Measurements from ENCODE around the gene GALNT13.
"Not testable (repeated sequence)": the region's sequence is repeated elsewhere in the genome, so short reads cannot be mapped to it uniquely, and the experiment has no call there.

GALNT13 gene

GRCh38 chr2:154470376-154470775 lies 598.7 kb downstream of the GALNT13 start:
- DNase-seq (ENCODE audit: low spot score): no peak
- Histone ChIP-seq H3K4ac (ENCODE audit: low read length) (no peak overlapping the region), H4K91ac (ENCODE audit: low read depth, low read length, poor library complexity) (no peak overlapping the region), H2AFZ (ENCODE audit: low read length) (no peak overlapping the region), H3K23ac (ENCODE audit: low read depth, low read length, poor library complexity) (no peak overlapping the region), H3K18ac (ENCODE audit: low read length) (no peak overlapping the region), H2BK12ac (ENCODE audit: low read length) (no peak overlapping the region), H2AK5ac (ENCODE audit: low read depth, low read length) (no peak overlapping the region), H3K14ac (ENCODE audit: low read length) (no peak overlapping the region), H3K27ac (replicated peaks; ENCODE audit: low read length) (no peak overlapping the region), H3K27me3 (ENCODE audit: control insufficient read depth in 3 of 3, insufficient read depth in 3 of 3, low read depth in 1 of 3, low read length in 3 of 3) (no peaks in the 10 kb centered on the region), H3K36me3 (replicated peaks in 1 of 2; ENCODE audit: control insufficient read depth in 2 of 2, insufficient read depth in 2 of 2, low read length in 2 of 2) (no peaks in the 10 kb centered on the region), H3K4me2 (ENCODE audit: insufficient read depth, low read length, poor library complexity, severe bottlenecking) (no peak overlapping the region), H2BK5ac (ENCODE audit: low read length) (no peak overlapping the region), H2BK15ac (ENCODE audit: low read length) (no peak overlapping the region), H4K8ac (ENCODE audit: low read depth, low read length) (no peak overlapping the region), H3K79me1 (ENCODE audit: low read depth, low read length) (no peaks in the 10 kb centered on the region), H3K9ac (ENCODE audit: low read depth, low read length, poor library complexity) (no peak overlapping the region), H2BK120ac (ENCODE audit: low read depth, low read length) (no peak overlapping the region), H3K9me3 (replicated peaks in 1 of 2; ENCODE audit: control insufficient read depth in 2 of 2, insufficient read depth in 1 of 2, low read depth in 1 of 2, low read length in 2 of 2) (peaks cover 0 to 4% of the 10 kb centered on the region in 2 donors), H3K4me1 (ENCODE audit: control insufficient read depth in 2 of 2, insufficient read depth in 1 of 2, low read depth in 1 of 2, low read length in 2 of 2) (no peaks in the 10 kb centered on the region), H3K4me3 (ENCODE audit: low read length in 2 of 2) (no peak overlapping the region)
- WGBS, 2 donors (ENCODE audit: extremely low coverage in 2 of 2, insufficient read length in 2 of 2, insufficient replicate concordance in 1 of 2): no CpG with 5 or more reads among the region's 2 CpGs

GRCh38 chr2:154471492-154471891 lies 599.8 kb downstream of the GALNT13 start:
- not testable (repeated sequence) for H2BK120ac ChIP-seq (ENCODE audit: low read depth, low read length); H3K4me2 ChIP-seq (ENCODE audit: insufficient read depth, low read length, poor library complexity, severe bottlenecking); H3K36me3 ChIP-seq (replicated peaks in 1 of 2; ENCODE audit: control insufficient read depth in 2 of 2, insufficient read depth in 2 of 2, low read length in 2 of 2); H3K23ac ChIP-seq (ENCODE audit: low read depth, low read length, poor library complexity); H2AK5ac ChIP-seq (ENCODE audit: low read depth, low read length); H3K9me3 ChIP-seq (replicated peaks in 1 of 2; ENCODE audit: control insufficient read depth in 2 of 2, insufficient read depth in 1 of 2, low read depth in 1 of 2, low read length in 2 of 2); H4K91ac ChIP-seq (ENCODE audit: low read depth, low read length, poor library complexity); DNase-seq (ENCODE audit: low spot score); H4K8ac ChIP-seq (ENCODE audit: low read depth, low read length); H3K18ac ChIP-seq (ENCODE audit: low read length); H3K27me3 ChIP-seq (ENCODE audit: control insufficient read depth in 3 of 3, insufficient read depth in 3 of 3, low read depth in 1 of 3, low read length in 3 of 3); H2BK15ac ChIP-seq (ENCODE audit: low read length); H3K4me1 ChIP-seq (ENCODE audit: control insufficient read depth in 2 of 2, insufficient read depth in 1 of 2, low read depth in 1 of 2, low read length in 2 of 2); H2BK12ac ChIP-seq (ENCODE audit: low read length); H3K9ac ChIP-seq (ENCODE audit: low read depth, low read length, poor library complexity); H3K27ac ChIP-seq (replicated peaks; ENCODE audit: low read length); H3K14ac ChIP-seq (ENCODE audit: low read length); H3K4me3 ChIP-seq (ENCODE audit: low read length in 2 of 2); H3K79me1 ChIP-seq (ENCODE audit: low read depth, low read length); H2BK5ac ChIP-seq (ENCODE audit: low read length); H3K4ac ChIP-seq (ENCODE audit: low read length); H2AFZ ChIP-seq (ENCODE audit: low read length)
- WGBS, 2 donors (ENCODE audit: extremely low coverage in 2 of 2, insufficient read length in 2 of 2, insufficient replicate concordance in 1 of 2): no CpG with 5 or more reads among the region's 4 CpGs

- Histone ChIP-seq H3K4me2 (ENCODE audit: insufficient read depth, low read length, poor library complexity, severe bottlenecking) (no peak overlapping the region), H2AFZ (ENCODE audit: low read length) (no peak overlapping the region), H3K27ac (replicated peaks; ENCODE audit: low read length) (no peak overlapping the region), H3K79me1 (ENCODE audit: low read depth, low read length) (no peaks in the 10 kb centered on the region), H2AK5ac (ENCODE audit: low read depth, low read length) (no peak overlapping the region), H3K36me3 (replicated peaks in 1 of 2; ENCODE audit: control insufficient read depth in 2 of 2, insufficient read depth in 2 of 2, low read length in 2 of 2) (no peaks in the 10 kb centered on the region), H3K27me3 (ENCODE audit: control insufficient read depth in 3 of 3, insufficient read depth in 3 of 3, low read depth in 1 of 3, low read length in 3 of 3) (no peaks in the 10 kb centered on the region), H3K18ac (ENCODE audit: low read length) (no peak overlapping the region), H2BK15ac (ENCODE audit: low read length) (no peak overlapping the region), H4K91ac (ENCODE audit: low read depth, low read length, poor library complexity) (no peak overlapping the region), H3K9ac (ENCODE audit: low read depth, low read length, poor library complexity) (no peak overlapping the region), H3K14ac (ENCODE audit: low read length) (no peak overlapping the region), H3K4ac (ENCODE audit: low read length) (no peak overlapping the region), H3K4me3 (ENCODE audit: low read length in 2 of 2) (no peak overlapping the region), H2BK120ac (ENCODE audit: low read depth, low read length) (no peak overlapping the region), H3K23ac (ENCODE audit: low read depth, low read length, poor library complexity) (no peak overlapping the region), H2BK5ac (ENCODE audit: low read length) (no peak overlapping the region), H3K4me1 (ENCODE audit: control insufficient read depth in 2 of 2, insufficient read depth in 1 of 2, low read depth in 1 of 2, low read length in 2 of 2) (no peaks in the 10 kb centered on the region), H2BK12ac (ENCODE audit: low read length) (no peak overlapping the region), H3K9me3 (replicated peaks in 1 of 2; ENCODE audit: control insufficient read depth in 2 of 2, insufficient read depth in 1 of 2, low read depth in 1 of 2, low read length in 2 of 2) (peaks cover 0 to 2% of the 10 kb centered on the region in 2 donors), H4K8ac (ENCODE audit: low read depth, low read length) (no peak overlapping the region)
- DNase-seq (ENCODE audit: low spot score): no peak
- WGBS, 2 donors (ENCODE audit: extremely low coverage in 2 of 2, insufficient read length in 2 of 2, insufficient replicate concordance in 1 of 2): no CpG with 5 or more reads among the region's 5 CpGs
Measured at GRCh38 chr2:154477319-154477718, 605.6 kb downstream of the GALNT13 start.

- H2BK15ac ChIP-seq (ENCODE audit: low read length): no peak overlapping the region
- no peaks in the 10 kb centered on the region for H3K36me3 ChIP-seq (replicated peaks in 1 of 2; ENCODE audit: control insufficient read depth in 2 of 2, insufficient read depth in 2 of 2, low read length in 2 of 2)
- H3K4me1 ChIP-seq (ENCODE audit: control insufficient read depth in 2 of 2, insufficient read depth in 1 of 2, low read depth in 1 of 2, low read length in 2 of 2): no peaks in the 10 kb centered on the region
- no peak overlapping the region for H2AFZ ChIP-seq (ENCODE audit: low read length)
- H3K27me3 ChIP-seq (ENCODE audit: control insufficient read depth in 3 of 3, insufficient read depth in 3 of 3, low read depth in 1 of 3, low read length in 3 of 3): no peaks in the 10 kb centered on the region
- H3K14ac ChIP-seq (ENCODE audit: low read length): no peak overlapping the region
- no peaks in the 10 kb centered on the region for H3K9me3 ChIP-seq (replicated peaks in 1 of 2; ENCODE audit: control insufficient read depth in 2 of 2, insufficient read depth in 1 of 2, low read depth in 1 of 2, low read length in 2 of 2)
- no peak overlapping the region for H3K9ac ChIP-seq (ENCODE audit: low read depth, low read length, poor library complexity)
- no peak overlapping the region for H3K23ac ChIP-seq (ENCODE audit: low read depth, low read length, poor library complexity)
- H3K27ac ChIP-seq (replicated peaks; ENCODE audit: low read length): no peak overlapping the region
- H3K18ac ChIP-seq (ENCODE audit: low read length): no peak overlapping the region
- WGBS, 2 donors (ENCODE audit: extremely low coverage in 2 of 2, insufficient read length in 2 of 2, insufficient replicate concordance in 1 of 2): no CpG with 5 or more reads among the region's 1 CpG
- no peak overlapping the region for H3K4ac ChIP-seq (ENCODE audit: low read length)
- H2BK12ac ChIP-seq (ENCODE audit: low read length): no peak overlapping the region
- H3K4me2 ChIP-seq (ENCODE audit: insufficient read depth, low read length, poor library complexity, severe bottlenecking): no peak overlapping the region
- no peak overlapping the region for H2BK5ac ChIP-seq (ENCODE audit: low read length)
- DNase-seq (ENCODE audit: low spot score): no peak
- no peak overlapping the region for H4K91ac ChIP-seq (ENCODE audit: low read depth, low read length, poor library complexity)
- no peak overlapping the region for H4K8ac ChIP-seq (ENCODE audit: low read depth, low read length)
- H2BK120ac ChIP-seq (ENCODE audit: low read depth, low read length): no peak overlapping the region
- no peak overlapping the region for H2AK5ac ChIP-seq (ENCODE audit: low read depth, low read length)
- no peaks in the 10 kb centered on the region for H3K79me1 ChIP-seq (ENCODE audit: low read depth, low read length)
- no peak overlapping the region for H3K4me3 ChIP-seq (ENCODE audit: low read length in 2 of 2)
Measured at GRCh38 chr2:154480521-154480920, 608.8 kb downstream of the GALNT13 start.
